DND-41 (cell line): ENCODE measurements around the gene GALNT13.

ENCODE experiments used
- ATAC-seq: fragments of 200-7000 bp; cut with Tn5 transposase; 3 replicates; pipeline ENCODE4 v1.9.1; 2021; ENCODE audit warnings: low read depth; ENCODE audit not compliant: insufficient read depth
- DNase-seq: peaks from one replicate; pipeline ENCODE4 v3.0.0-alpha.2; 2020
- H2AFZ ChIP-seq: 2 replicates; pipeline ENCODE4 v1.6.0; 2012; ENCODE audit warnings: low read depth, low read length
- H3K27ac ChIP-seq: 2 replicates; pipeline ENCODE4 v1.5.1; 2012; ENCODE audit warnings: low read length, inconsistent platforms
- H3K27me3 ChIP-seq: fragments of 200-600 bp; sonication (generic); 2 replicates; pipeline ENCODE4 v1.6.0; 2012; ENCODE audit warnings: low read length, mild to moderate bottlenecking, inconsistent platforms; ENCODE audit not compliant: insufficient read depth, poor library complexity
- H3K36me3 ChIP-seq: 2 replicates; pipeline ENCODE4 v1.5.1; 2012; ENCODE audit warnings: low read length, inconsistent platforms; ENCODE audit not compliant: insufficient read depth
- H3K4me1 ChIP-seq: 2 replicates; pipeline ENCODE4 v1.5.1; 2012; ENCODE audit warnings: mild to moderate bottlenecking, low read length; ENCODE audit not compliant: insufficient read depth
- H3K4me2 ChIP-seq: 2 replicates; pipeline ENCODE4 v1.6.0; 2012; ENCODE audit warnings: mild to moderate bottlenecking, moderate library complexity, low read length, inconsistent platforms; ENCODE audit not compliant: insufficient read depth
- H3K4me3 ChIP-seq, 2 experiments: fragments of 200-600 bp in 1 of 2; shearing (Covaris generic) in 1 of 2; 2 replicates each; pipeline ENCODE4 v1.5.1; 2012 to 2016; ENCODE audit warnings: inconsistent platforms in 2 of 2, low read length in 2 of 2, mild to moderate bottlenecking in 2 of 2, low read depth in 1 of 2, moderate library complexity in 1 of 2
- H3K79me2 ChIP-seq: 2 replicates; pipeline ENCODE4 v1.6.0; 2012; ENCODE audit warnings: low read length, inconsistent platforms; ENCODE audit not compliant: insufficient read depth
- H3K9ac ChIP-seq: 2 replicates; pipeline ENCODE4 v1.6.0; 2012; ENCODE audit warnings: low read depth, mild to moderate bottlenecking, inconsistent platforms, low read length, moderate library complexity
- H3K9me3 ChIP-seq: 2 replicates; pipeline ENCODE4 v1.5.1; 2012; ENCODE audit warnings: low read length, moderate library complexity, mild to moderate bottlenecking, inconsistent platforms; ENCODE audit not compliant: insufficient read depth, severe bottlenecking
- H4K20me1 ChIP-seq: 2 replicates; pipeline ENCODE4 v1.6.0; 2012; ENCODE audit warnings: low read length; ENCODE audit not compliant: insufficient read depth
- EZH2 ChIP-seq: IDR thresholded peaks from 3 replicates; pipeline ENCODE4 v1.6.1; 2012; ENCODE audit warnings: borderline replicate concordance, low read depth, mild to moderate bottlenecking, moderate library complexity, low read length, inconsistent platforms; ENCODE audit not compliant: severe bottlenecking
- TF ChIP-seq, protein P1 (sequence below): IDR thresholded peaks from 2 replicates; pipeline ENCODE4 v1.5.1; 2012; ENCODE audit warnings: borderline replicate concordance, low read length, moderate library complexity, mild to moderate bottlenecking; ENCODE audit not compliant: poor library complexity, severe bottlenecking; ENCODE audit errors: extremely low read depth

GALNT13 gene

DNA sequence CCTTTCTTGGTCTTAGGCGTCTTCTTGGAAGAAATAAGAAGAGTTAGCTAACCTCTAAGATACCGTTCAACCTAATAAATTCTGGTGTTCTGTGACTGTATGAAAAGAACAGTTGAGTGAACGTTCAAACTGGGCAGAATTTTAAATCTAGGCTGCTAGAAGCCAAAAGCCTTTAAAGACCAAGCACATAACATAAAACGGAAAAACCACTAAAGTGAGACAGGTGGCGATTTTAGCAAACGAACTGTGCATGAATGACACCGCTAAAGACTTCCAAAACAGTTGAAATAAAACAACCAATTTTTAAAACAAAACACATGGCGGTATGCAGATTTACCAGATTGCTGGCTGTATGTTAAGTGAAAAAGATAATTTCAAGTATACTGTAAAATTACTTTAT lies 73.1 kb downstream of the GALNT13 start:
- Histone ChIP-seq H4K20me1 (no peaks in the 10 kb centered on the region), H3K36me3 (no peaks in the 10 kb centered on the region), H3K27ac (no peak overlapping the region), H3K79me2 (no peaks in the 10 kb centered on the region), H3K4me2 (no peak overlapping the region), H3K27me3 (no peaks in the 10 kb centered on the region), H3K4me1 (no peaks in the 10 kb centered on the region), H2AFZ (no peak overlapping the region), H3K9me3 (no peaks in the 10 kb centered on the region), H3K4me3 (no peak overlapping the region), H3K9ac (no peak overlapping the region)
- no peak for TF ChIP-seq EZH2
- TF ChIP-seq, protein P1, sequence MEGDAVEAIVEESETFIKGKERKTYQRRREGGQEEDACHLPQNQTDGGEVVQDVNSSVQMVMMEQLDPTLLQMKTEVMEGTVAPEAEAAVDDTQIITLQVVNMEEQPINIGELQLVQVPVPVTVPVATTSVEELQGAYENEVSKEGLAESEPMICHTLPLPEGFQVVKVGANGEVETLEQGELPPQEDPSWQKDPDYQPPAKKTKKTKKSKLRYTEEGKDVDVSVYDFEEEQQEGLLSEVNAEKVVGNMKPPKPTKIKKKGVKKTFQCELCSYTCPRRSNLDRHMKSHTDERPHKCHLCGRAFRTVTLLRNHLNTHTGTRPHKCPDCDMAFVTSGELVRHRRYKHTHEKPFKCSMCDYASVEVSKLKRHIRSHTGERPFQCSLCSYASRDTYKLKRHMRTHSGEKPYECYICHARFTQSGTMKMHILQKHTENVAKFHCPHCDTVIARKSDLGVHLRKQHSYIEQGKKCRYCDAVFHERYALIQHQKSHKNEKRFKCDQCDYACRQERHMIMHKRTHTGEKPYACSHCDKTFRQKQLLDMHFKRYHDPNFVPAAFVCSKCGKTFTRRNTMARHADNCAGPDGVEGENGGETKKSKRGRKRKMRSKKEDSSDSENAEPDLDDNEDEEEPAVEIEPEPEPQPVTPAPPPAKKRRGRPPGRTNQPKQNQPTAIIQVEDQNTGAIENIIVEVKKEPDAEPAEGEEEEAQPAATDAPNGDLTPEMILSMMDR, result no peak
- DNase-seq (no peak), ATAC-seq (no peak)

- Histone ChIP-seq H3K79me2 (no peaks in the 10 kb centered on the region), H3K4me1 (no peaks in the 10 kb centered on the region), H2AFZ (no peak overlapping the region), H4K20me1 (no peaks in the 10 kb centered on the region), H3K27ac (no peak overlapping the region), H3K4me2 (no peak overlapping the region), H3K27me3 (no peaks in the 10 kb centered on the region), H3K4me3 (no peak overlapping the region), H3K9me3 (no peaks in the 10 kb centered on the region), H3K36me3 (no peaks in the 10 kb centered on the region), H3K9ac (no peak overlapping the region)
- TF ChIP-seq, protein P1, result no peak
- TF ChIP-seq EZH2, result no peak
- DNase-seq (no peak), ATAC-seq (no peak)
Measured at GRCh38 chr2:153946036-153946435, 74.3 kb downstream of the GALNT13 start.

DNA sequence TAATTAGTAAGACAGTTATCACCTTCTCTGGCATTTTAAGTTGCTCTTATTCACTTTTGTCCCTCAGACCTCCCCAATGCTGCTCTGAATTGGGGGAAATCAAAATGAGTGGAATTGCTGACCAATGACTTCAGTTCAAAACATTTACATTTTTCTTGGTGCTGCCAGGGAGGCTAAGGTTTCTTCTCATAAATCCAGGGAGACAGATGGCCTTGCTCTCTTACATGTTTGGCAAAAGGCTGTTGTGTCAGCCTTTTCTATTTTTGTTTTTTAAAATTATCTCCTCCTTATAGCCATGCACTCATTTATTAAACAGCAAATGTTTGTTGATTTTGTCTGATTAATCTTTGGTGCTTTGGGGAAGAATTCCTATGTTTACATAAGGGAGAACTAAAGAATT lies 82.0 kb downstream of the GALNT13 start:
- H3K27ac ChIP-seq, result no peak overlapping the region
- H4K20me1 ChIP-seq, result no peaks in the 10 kb centered on the region
- peaks cover 4% of the 10 kb centered on the region; the same call in 1 of the 2 replicates for H3K4me1 ChIP-seq
- H3K9me3 ChIP-seq, result no peaks in the 10 kb centered on the region
- no peak for DNase-seq
- no peak overlapping the region for H3K9ac ChIP-seq
- H3K27me3 ChIP-seq, result no peaks in the 10 kb centered on the region
- no peaks in the 10 kb centered on the region for H3K79me2 ChIP-seq
- no peak overlapping the region for H3K4me2 ChIP-seq
- no peak for ATAC-seq
- no peak overlapping the region for H2AFZ ChIP-seq
- H3K4me3 ChIP-seq, result no peak overlapping the region
- TF ChIP-seq EZH2, result no peak
- TF ChIP-seq, protein P1, result no peak
- H3K36me3 ChIP-seq, result no peaks in the 10 kb centered on the region

GRCh38 chr2:153963256-153963655 lies 91.5 kb downstream of the GALNT13 start:
- Histone ChIP-seq H3K9ac (no peak overlapping the region), H3K9me3 (no peaks in the 10 kb centered on the region), H3K4me3 (no peak overlapping the region), H3K27ac (no peak overlapping the region), H3K36me3 (no peaks in the 10 kb centered on the region), H3K27me3 (no peaks in the 10 kb centered on the region), H3K4me2 (no peak overlapping the region), H2AFZ (no peak overlapping the region), H4K20me1 (no peaks in the 10 kb centered on the region), H3K79me2 (no peaks in the 10 kb centered on the region), H3K4me1 (no peaks in the 10 kb centered on the region)
- TF ChIP-seq EZH2, result no peak
- TF ChIP-seq, protein P1, result no peak
- ATAC-seq, result no peak
- DNase-seq, result no peak
